ENCODE data around the gene HIVEP3.

Gene HIVEP3

DNA sequence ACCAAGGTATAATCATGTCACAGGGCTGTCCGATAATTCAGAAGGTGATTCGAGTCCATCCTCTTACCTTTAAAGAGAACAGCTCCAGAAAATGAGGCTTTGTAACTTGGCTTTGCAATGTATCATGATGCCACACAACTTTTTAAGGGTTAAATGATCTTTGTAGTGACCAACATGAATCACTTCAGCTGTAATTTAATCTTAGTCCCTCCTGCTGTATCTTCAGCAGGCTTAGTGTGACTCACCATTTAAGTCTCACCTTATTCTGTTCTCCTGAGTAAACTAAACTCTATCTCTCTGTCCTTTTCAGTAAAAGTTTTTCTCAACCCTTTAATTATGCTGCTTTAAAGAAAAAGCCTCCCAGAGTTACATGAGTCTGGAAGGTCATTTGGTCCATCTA lies 1.9 kb upstream of the HIVEP3 start:
- no peak for DNase-seq (ENCODE audit: low spot score)

DNA sequence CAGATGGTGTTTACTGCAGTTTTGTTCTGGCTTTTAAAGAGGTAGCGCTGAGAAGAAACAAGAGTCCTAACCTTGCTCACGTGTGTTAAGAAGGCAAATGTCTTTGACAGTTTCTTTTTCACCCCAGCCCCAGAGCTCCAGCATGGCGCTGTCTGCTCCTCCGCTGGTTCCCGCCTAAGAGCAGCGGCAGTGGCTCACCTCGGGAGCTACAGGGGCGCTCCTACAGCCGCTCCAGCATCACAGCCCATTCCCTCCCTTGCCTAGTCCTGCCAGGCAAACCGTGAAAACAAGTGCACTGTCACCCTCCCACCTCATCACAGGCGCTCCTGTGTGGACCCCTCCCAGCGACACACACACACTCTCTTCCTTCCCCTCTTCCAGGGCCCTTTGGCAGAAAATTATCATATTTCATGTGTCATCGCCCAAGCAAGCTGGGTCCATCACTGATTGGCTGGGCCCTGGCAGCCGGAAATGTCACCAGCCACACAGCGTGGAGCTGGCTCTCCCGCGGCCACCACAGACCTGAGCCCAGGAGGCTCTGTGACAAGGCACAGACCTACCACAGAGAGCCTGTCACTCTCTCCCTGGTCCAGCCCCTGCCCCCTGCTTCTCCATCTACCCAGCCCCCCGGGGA lies 1.2 kb upstream of the HIVEP3 start:
- DNase-seq (ENCODE audit: low spot score), result no peak

DNA sequence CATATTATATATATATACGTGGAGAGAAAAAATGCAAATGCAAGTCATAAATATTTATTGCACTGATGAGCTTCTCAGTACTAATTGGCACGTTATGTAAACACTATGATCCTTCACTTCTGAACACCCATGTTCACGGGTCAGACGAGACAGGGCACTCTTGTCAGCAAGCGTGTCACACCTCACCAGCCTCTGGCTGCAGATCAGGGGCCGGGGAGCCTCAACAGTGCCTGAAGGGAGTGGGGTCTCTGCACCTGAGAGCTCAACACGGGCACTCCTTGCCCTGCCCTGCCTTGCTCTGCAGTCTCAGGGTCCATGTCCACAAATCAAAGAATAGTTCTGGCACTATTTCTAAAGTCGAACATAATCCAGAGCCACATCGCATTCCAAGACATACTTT lies 409 bp upstream of the HIVEP3 start:
- no peak for DNase-seq (ENCODE audit: low spot score)

DNA sequence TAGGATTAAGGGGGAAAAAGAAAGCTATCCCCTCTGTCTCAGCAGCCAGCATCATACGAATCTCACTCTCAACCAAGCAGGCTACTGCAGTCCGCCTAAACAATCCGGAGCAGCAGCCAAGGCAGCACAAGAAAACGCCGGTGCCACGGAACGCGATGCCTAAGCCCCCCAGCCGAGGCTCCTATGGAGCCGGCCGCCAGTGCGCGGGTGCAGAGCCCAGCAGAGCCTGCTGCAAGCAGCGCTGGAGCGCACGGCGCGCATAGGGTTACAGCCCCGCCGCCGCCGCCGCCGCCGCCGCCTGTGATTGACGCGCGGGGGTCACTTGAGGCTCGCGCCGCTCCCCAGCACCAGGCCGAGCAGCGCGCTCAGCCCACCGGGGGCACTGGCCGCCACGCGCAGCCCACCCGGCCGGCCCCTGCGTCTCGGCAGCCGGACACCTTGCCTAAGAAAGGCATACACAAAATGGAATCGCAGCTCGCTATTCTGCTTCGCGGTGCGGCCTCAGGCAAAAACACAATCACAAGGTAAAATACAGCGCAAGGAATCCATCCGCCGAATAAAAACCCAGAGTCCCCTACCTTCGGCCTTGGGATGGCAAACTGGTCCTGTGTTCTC lies 780 bp downstream of the HIVEP3 start:
- peak; percentile 42 for DNase-seq (ENCODE audit: low spot score)

DNA sequence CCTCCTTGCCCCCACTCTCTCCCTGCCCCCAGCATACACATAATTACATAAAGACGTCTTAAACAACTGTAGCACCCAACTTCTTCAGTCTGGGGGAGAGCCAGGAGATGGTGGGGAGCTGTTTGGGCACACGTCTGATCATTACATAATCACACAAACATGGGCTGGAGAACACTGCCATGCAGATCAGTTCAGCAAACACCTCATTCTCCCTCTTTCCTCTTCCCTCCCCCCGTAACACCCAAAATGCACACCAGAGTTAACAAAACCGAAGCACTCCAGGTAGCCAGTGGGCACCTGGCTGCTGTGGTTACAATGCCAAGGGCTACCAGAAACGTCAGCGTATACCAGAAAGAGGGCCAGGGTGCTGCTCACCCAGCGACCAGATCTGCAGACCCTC lies 1.6 kb downstream of the HIVEP3 start:
- DNase-seq (ENCODE audit: low spot score), result no peak

DNA sequence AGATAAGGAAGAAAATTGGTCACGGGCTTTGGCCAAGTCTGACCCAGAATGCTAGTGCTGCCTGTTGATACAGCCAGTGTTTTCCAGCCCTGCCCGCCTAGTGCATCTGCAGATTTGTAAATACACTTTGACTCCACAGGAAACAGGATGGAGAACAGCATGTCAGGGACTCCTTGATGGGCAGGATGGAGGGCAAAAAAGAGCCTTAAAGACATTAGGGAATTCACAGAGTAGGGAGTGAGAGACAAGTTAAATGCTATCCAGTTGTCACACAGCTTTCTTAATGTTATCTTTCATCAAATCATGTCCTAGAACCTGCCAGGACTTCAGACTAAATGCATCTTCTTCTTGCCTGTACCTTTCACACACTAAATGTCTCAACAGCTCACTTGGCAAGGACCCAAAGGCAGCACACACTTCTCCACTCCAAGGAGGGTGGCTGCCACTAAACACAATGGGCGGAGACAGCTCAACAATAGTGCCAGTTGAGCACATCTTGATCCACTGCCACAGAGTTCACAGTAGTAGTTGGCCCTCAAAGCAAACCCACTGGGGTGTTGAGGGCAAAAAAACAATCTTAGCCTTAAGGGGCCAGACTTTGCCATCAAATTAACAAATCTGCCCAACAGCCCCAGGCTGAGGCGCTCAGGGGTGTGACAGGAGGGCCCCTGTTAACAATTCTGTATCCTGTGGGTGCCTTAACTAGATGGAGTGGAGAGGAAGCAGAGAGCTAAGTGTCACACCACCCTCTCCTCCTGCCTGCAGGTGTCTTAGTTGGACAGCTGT lies 2.7 kb downstream of the HIVEP3 start:
- DNase-seq (ENCODE audit: low spot score), result no peak

DNA sequence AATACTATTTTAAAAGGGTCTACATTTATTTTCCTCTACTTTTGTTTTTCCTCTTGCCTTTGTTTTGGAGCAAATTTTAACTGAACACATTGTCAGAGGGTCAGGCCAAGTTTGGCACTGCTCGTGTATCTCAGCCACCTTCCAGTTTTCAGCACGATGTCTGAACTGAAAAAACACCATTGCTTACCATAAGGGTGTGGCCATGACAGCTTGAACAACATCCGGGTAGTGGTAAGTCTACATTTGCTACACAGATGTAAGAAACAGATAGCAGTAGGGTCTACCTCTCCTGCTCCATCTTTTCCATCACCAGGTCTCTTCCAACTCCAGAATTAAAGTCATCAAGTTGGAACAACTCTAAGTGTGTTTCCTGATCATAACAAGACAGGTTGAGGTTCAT lies 4.2 kb downstream of the HIVEP3 start:
- DNase-seq (ENCODE audit: low spot score), result no peak

DNA sequence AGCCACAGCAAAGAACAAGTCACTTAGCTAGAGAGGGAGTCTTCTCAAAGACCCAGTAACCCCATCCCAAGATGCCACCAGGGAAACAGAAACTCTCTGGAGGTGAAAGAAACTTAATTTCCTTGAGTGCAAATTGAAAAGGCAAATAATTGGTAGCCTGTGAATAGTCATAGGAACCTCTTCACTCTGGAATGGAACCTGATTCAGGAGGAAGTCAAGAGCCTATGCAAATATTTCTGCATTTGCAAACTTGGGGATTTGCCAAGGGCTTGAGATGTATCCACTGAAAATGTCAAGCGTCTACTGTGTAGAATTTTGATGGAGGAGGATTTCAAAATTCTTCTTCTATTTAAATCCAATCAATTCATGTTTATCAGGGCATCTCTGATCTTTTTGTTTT lies 5.7 kb downstream of the HIVEP3 start:
- DNase-seq (ENCODE audit: low spot score), result no peak

DNA sequence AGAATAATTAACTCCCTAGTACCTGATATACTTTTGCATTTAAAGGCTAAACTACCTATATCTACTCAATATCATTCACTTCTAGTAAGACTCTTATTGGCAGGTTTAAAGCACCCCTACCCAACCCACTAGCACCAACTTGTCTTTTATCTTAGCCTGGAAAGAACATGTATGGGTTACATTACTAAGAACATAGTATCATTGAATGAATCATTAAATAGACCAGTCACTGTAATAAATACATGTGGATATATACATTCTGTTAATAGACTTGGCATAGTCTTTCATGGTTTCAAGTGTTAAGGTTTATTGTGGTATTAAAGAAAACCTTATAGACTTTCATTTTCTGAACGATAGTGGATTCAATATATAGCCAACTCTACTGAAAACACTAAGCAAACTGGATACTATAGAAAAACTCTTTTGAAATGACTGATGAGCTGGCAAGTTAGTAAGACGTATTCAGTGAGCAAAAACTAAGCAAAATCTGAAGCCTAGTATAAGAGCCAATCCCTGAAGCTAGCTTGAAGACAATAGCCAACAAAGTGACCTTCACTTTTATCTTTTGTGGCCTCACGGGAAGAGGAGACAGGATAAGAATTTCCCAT lies 10.3 kb downstream of the HIVEP3 start:
- DNase-seq (ENCODE audit: low spot score), result no peak

DNA sequence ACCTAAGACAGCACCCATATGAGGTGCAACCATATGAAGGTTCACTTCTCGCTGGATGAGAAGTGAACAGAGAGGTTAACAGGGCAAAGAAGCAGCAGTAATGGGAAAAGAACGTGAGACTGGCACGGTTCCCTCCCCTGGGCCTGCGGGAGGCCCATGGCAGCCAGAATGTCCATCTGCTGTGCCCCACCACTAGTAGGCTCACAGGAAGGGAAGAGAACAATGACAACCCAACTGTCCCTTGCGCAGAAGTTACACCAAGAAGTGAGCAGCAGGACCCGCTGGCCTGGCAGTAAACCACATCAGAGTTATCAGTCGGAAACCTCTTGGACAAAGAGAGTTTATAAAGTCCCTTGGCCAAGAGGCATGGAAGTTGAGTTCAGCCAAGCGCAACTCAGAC lies 11.3 kb downstream of the HIVEP3 start:
- no peak for DNase-seq (ENCODE audit: low spot score)

DNA sequence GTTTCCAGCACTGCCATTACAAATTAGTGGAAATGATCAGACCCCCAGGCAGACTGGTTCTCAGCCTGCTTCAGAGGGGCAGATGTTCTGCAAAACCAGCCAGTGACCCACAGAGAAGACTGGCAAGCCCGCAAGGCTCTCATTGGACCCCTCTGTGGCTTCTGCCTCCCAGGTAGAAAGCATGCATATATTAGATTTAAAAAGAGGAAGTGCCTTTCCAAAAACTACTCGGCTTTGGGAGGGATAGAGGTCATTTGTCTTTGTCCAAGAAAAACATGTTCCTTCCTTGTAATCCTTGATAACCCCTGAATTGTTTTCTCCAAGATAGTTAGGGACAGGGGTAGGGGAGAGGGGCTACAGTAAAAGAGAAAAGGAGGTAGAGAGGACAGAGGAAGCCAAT lies 11.8 kb downstream of the HIVEP3 start:
- no peak for DNase-seq (ENCODE audit: low spot score)

DNA sequence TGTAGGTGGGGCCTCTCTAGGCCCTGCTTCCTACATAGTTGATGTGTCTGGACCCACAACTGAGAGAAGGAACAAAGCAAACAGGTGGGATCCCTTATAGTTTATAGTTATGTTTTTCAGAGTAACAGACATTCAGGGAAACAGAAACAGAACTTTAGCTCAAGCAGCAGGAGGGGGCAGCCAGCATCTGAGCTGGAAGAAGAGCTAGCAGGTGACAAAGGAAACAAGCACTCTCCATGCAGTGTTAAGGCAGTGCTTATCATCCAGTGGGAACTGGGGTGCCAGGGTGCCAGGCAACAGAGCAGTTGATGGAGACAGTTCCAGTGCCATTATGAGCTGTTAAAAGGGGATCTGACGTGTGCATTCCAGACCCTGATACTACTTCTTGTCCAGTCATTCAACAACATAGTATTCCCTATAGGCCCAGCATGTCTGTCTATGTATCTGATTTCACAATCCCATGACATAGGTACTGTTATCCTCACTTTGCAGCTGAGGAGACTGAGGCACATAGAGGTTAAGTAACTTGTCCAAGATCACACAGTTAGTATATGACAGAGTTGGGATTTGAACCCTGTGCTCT lies 13.5 kb downstream of the HIVEP3 start:
- DNase-seq (ENCODE audit: low spot score), result no peak

DNA sequence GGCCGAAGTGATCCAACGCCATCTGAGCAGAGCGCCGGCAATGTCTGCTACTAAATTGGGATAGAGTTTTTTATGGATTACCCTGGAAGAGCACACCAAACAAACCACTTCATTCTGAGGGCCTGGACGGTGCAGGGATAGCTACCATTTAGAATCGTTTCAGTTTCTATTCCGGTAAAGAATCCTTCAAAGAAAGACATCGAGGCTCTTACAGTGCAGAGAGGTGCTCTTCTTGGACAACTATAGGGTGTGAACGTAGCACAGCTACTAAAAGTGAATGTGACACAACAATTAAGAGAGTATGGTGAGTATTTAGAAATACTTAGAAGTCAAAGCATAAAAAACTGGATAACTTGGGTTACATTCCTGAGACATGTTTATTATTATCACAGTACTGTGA lies 16.1 kb downstream of the HIVEP3 start:
- no peak for DNase-seq (ENCODE audit: low spot score)

DNA sequence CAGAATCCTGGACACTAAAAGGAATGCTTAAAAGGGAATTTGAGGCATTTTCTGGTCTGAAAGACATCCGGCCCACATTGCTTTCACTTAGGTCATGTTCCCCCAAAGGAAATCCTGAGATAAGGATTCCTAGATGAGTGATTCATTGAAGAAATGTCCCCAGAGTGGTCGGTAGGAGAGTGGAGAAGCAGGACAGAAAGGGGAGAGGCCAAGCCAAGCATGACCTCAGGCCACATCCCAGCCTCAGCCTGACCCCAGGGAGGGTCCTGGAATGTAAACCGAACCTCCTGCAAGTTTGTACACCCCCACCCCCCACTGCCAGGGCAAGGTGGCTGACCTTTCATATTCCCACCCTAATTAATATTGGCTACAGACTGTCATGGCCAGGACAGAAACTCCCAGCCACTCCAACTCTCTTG lies 16.6 kb downstream of the HIVEP3 start:
- peak; percentile 37 for DNase-seq (ENCODE audit: low spot score)

DNA sequence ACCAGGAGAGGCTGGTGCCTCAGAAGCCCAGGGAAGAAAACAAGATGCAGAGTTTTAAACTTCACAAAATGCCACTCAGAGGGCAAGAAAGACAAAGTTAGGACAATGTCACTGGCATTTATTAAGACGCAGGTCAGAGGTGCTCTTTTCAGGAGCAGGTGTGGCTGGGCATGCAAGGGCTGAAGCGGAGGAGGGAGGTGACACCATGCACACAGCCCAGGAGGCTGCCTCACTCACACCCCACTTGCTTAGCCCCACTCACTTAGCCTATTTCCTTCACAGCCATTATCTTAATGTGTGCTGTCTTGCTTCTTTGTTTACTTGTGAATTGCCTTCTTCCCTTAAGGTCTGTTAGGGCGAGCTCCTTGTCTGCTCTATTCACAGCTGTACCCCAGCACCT lies 17.2 kb downstream of the HIVEP3 start:
- DNase-seq (ENCODE audit: low spot score), result no peak

DNA sequence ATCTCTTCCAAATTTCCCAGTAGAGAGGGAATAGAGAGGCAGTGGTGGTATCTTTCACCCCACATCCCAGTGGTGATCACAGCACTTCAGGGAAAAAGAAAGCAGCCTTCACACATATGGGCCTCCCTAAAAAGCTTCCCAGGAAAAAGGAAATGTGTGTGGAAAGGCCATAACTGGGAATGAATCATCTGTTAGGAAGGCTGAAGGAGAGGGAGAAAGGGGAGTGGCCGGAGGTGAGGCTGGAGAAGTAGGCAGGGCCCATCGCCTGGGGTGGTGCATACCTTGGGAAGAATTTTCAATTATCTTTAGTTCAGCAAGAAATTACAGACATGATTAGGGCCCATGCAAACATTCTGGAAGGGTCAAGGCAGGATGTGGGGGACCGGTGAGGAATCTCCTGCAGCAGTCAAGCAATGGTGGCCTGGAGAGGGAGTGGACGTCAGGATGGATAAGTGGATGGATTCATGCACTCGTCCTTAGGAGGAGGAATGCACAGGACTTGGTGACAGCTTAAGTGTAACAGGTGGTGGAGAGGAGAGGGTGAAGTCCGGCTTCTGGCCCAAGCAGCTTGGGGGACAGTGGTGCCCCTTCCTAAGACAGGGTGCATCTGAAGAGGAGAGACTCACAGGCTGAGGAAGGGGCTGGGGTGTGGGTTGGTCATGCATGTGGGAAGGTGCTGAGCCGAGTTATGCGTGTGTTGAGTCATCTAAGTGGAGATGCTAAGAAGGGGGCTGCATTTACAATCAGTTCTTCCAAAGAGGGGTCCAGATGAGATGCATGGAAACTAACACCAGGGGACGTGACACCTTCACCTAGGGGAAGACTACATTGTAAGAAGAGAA lies 17.9 kb downstream of the HIVEP3 start:
- peak; percentile 84 for DNase-seq (ENCODE audit: low spot score)

DNA sequence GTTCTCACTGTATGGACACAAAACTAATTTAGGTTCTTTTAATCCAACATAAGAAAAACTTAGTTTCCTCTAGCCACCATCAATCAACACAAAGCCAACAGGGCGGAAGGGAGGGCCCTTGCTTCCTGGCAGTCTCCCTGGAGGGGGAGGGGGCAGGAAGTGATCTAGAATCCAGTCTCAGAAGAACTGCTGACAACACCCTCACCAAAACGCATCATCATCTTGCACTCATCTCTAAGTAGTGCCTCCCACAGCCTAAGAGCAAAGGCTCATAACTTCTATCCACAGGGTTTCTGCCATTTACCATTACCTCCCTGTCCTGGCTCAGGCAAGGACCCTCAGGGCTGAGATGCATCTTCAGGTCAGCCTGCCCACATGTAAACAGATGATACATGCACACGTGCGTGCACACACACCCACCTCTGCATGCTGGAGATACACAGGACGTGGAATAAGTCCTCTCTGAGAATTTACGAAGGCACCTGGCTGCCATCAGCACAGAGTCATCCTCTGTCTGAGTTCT lies 20.5 kb downstream of the HIVEP3 start:
- no peak for DNase-seq (ENCODE audit: low spot score)

DNA sequence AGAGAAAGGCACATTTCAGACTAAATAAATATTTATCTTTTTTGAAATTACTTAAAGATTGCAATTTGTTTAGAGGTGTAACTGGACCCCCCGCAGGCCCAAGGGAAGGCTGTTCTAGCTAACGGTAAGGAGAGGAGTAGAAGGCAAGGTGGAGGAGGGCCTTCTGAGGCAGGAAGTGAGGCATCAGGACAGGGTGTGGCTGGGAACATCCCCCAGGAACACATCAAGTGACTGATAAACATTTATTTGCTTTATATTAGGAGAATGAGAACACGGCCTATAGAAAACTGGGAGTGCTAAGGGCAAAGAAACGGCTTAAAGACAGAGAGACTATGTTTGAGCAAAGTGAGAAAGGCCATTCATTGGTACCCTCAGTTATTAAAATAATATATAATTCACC lies 23.2 kb downstream of the HIVEP3 start:
- no peak for DNase-seq (ENCODE audit: low spot score)

DNA sequence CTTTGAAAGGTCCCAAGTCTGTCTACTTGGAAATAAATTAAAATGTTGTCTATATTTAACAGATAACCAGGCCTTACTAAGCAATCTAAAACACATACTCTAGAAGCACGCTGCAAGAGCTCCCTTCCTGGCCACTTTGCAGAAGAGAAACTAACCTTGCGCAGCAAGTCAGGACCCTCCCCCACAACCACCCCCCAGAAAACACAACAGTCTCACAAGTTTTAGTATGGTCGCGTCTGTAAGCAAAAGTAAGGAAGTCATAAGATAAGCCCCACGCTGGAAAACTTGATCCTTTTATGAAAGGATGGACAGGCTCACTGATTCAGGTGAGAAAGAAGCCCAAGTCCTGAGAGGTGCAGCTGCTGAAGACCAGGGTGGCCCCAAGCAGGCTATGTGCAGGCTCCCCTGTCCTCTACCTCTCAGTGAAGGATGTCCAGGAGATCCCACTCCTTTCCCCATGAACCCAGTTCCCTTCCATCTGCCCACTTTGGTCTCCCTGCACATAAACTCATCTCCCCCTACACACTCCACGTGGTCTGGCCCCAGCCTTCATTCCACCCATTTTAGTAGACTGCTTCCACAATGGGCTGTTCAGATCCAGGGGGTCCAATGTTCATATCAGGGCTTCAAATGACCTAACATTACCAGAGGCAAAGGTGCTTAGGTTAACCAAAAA lies 23.8 kb downstream of the HIVEP3 start:
- DNase-seq (ENCODE audit: low spot score), result no peak

DNA sequence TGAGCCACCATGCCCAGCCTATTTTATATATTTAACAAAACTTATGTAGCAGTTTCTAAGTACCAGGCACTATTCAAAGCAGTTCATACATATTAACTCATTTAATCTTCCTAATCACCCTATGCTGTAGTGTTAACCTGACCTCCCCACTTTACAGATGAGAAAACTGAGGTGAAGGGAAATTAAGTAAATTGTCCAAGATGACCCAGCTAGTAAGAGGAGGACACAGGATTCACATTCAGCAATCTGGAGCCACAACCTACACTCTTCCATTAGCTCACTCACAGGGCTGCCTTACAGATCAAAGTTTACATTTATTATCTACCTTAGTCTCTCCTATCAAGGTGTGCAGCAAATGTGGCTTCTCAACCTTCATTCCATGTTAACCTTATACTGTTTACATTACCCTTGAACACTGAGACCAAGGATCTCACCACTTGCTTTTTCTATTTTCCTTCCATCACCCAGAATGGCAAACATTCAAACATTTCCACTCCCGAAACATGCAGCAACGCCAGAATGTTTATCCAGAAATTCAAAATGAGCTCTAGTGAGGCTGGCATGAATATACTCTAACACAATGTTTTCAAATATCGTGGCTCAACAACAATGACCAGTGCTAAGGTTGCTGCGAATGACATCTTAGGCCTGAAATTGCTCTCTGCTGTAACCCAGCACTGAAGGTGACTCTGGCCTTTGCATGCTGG lies 24.5 kb downstream of the HIVEP3 start:
- no peak for DNase-seq (ENCODE audit: low spot score)
